HepG2 (cell line): ENCODE results near the gene TEKT3. TPM values are rescaled to one million over a fixed set of nuclear protein-coding genes. Genes with fewer than 3 reads are reported as not detected.

Source experiments
- CHCHD3 ChIP-seq: sonication (generic); formaldehyde crosslinking; IDR thresholded peaks from 2 replicates; pipeline ENCODE4 v1.8.0; 2022; ENCODE audit warnings: mild to moderate bottlenecking, missing genetic modification reagents, moderate library complexity
- RFXANK ChIP-seq: IDR thresholded peaks from 2 replicates; pipeline ENCODE4 v1.6.1; 2016
- ZNF724P ChIP-seq: sonication (generic); formaldehyde crosslinking; IDR thresholded peaks from 2 replicates; pipeline ENCODE4 v1.8.0; 2022; ENCODE audit warnings: missing genetic modification reagents, borderline replicate concordance
- polyA plus RNA-seq, 8 experiments: library from polyadenylated mRNA; depleted of rRNA in 3 of 8; stranded (reverse) in 7 of 8; unstranded in 1 of 8; fragments of >200 nt; fragmentation: Illumina TruSeq in 4 of 8; extraction: Trizol in 4 of 8; gene quantifications; 2 replicates each; pipeline versions ENCODE4 v1.2.1 to v1.2.3, GENCODE V29; 2011 to 2016; ENCODE audit warnings: low read depth in 4 of 8, missing spikeins in 1 of 8, mixed read lengths in 1 of 8; ENCODE audit not compliant: insufficient read depth in 1 of 8
- total RNA-seq, 5 experiments: library from RNA; depleted of rRNA; stranded (reverse); fragments of >200 nt; fragmentation: Illumina TruSeq; extraction: Trizol; gene quantifications; 2 replicates each; pipeline ENCODE4 v1.2.3, GENCODE V29; 2016; ENCODE audit warnings: low read depth in 1 of 5
- TF ChIP-seq, protein P1 (sequence below), 2 experiments: fragments of 450-650 bp in 1 of 2; sonication (generic) in 1 of 2; formaldehyde crosslinking in 1 of 2; IDR thresholded peaks; 2 replicates each; pipeline versions ENCODE4 v1.6.1 to v1.8.0; 2016 to 2022; ENCODE audit warnings: antibody characterized with exemption in 1 of 2, mild to moderate bottlenecking in 1 of 2, missing genetic modification reagents in 1 of 2
- TF ChIP-seq, protein P2 (sequence below): sonication (generic); formaldehyde crosslinking; IDR thresholded peaks from 2 replicates; pipeline ENCODE4 v1.5.1; 2020; ENCODE audit warnings: missing genetic modification reagents, mild to moderate bottlenecking, borderline replicate concordance

TEKT3 gene
- total and polyA plus RNA-seq, 2 of the 13 experiments (the other 11 are each of a cell fraction or from before 2014, with no cell fraction given): 0.58 to 0.82 TPM

DNA sequence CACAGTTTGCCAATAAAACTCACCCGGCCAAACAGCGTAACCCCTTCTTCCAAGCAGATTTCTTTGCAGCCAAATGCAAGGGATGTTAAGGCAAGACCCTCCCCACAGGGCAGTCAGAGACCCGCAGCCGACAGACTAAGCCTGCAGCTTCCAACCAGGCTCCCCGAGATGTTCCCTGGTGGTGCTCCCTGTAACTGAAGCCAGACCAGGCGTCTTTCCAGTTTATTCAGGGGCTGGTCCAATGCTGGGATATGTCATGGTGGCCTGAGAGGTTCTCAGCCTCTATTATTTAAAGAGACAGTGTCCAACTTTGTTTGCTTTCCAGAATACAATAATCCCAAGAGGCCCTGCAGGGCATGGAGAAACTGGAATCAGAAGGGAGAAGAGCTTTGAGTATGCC, 76.3 kb downstream of the TEKT3 start, which contains the start of gene PMP22 (continued):
- TF ChIP-seq, protein P1, sequence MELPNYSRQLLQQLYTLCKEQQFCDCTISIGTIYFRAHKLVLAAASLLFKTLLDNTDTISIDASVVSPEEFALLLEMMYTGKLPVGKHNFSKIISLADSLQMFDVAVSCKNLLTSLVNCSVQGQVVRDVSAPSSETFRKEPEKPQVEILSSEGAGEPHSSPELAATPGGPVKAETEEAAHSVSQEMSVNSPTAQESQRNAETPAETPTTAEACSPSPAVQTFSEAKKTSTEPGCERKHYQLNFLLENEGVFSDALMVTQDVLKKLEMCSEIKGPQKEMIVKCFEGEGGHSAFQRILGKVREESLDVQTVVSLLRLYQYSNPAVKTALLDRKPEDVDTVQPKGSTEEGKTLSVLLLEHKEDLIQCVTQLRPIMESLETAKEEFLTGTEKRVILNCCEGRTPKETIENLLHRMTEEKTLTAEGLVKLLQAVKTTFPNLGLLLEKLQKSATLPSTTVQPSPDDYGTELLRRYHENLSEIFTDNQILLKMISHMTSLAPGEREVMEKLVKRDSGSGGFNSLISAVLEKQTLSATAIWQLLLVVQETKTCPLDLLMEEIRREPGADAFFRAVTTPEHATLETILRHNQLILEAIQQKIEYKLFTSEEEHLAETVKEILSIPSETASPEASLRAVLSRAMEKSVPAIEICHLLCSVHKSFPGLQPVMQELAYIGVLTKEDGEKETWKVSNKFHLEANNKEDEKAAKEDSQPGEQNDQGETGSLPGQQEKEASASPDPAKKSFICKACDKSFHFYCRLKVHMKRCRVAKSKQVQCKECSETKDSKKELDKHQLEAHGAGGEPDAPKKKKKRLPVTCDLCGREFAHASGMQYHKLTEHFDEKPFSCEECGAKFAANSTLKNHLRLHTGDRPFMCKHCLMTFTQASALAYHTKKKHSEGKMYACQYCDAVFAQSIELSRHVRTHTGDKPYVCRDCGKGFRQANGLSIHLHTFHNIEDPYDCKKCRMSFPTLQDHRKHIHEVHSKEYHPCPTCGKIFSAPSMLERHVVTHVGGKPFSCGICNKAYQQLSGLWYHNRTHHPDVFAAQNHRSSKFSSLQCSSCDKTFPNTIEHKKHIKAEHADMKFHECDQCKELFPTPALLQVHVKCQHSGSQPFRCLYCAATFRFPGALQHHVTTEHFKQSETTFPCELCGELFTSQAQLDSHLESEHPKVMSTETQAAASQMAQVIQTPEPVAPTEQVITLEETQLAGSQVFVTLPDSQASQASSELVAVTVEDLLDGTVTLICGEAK (IDR thresholded peaks at IDR 0.05): no peak
- TF ChIP-seq, protein P1 (CRISPR knock-in tag; IDR thresholded peaks at IDR 0.05): no peak
- TF ChIP-seq, protein P2, sequence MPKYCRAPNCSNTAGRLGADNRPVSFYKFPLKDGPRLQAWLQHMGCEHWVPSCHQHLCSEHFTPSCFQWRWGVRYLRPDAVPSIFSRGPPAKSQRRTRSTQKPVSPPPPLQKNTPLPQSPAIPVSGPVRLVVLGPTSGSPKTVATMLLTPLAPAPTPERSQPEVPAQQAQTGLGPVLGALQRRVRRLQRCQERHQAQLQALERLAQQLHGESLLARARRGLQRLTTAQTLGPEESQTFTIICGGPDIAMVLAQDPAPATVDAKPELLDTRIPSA (CRISPR knock-in tag): no peak
- TF ChIP-seq CHCHD3 (no peak), RFXANK (CRISPR knock-in tag) (no peak), ZNF724P (no peak)
